HCT116 (cell line): Measurements from ENCODE around the gene EEFSEC. TPM values are rescaled to one million over a fixed set of nuclear protein-coding genes. Genes with fewer than 3 reads are reported as not detected.

Source experiments
- ATAC-seq: fragments of 200-7000 bp; cut with Tn5 transposase; 2 replicates; pipeline ENCODE4 v1.9.1; 2020; ENCODE audit warnings: mild to moderate bottlenecking, moderate library complexity
- BruUV-seq: library from RNA; stranded (reverse); fragments of 400-500 nt; replicated peaks from 2 replicates; lab custom pipeline; 2021; lab: Mats Ljungman, UMichigan
- CTCF ChIA-PET: fragments of 300-600 bp; sonication (Branson Sonifier 250); formaldehyde crosslinking; loops from one replicate; lab custom pipeline; 2021; ENCODE audit warnings: antibody characterized with exemption; lab: Charles Lee
- POLR2A ChIA-PET: fragments of 300-600, 350-600 bp; sonication (Branson Sonifier 250); formaldehyde crosslinking; loops from one replicate; lab custom pipeline; 2021; ENCODE audit warnings: antibody characterized with exemption; lab: Charles Lee
- RAD21 ChIA-PET, 2 experiments: fragments of 300-600 bp; sonication (Branson Sonifier 250); formaldehyde crosslinking; loops; one replicate each; lab custom pipeline; 2023; ENCODE audit warnings: low total read pairs in 2 of 2; ENCODE audit not compliant: uncharacterized antibody in 2 of 2, unreplicated experiment in 2 of 2, low non-redundant PET in 1 of 2; lab: Charles Lee
- DNase-seq: peaks from one replicate; pipeline ENCODE4 v3.0.0-alpha.2; 2010; ENCODE audit warnings: low read depth, low spot score
- H2AFZ ChIP-seq: fragments of 200-600 bp; shearing (Covaris generic), sonication (generic); 2 replicates; pipeline ENCODE4 v1.6.1; 2017; ENCODE audit warnings: low read depth, mixed run types, mixed read lengths, antibody characterized with exemption, low read length; ENCODE audit not compliant: poor library complexity, severe bottlenecking
- H3K27ac ChIP-seq: 2 replicates; pipeline ENCODE4 v1.5.1; 2012; ENCODE audit warnings: low read depth, low read length
- H3K27me3 ChIP-seq: fragments of 200-600 bp; sonication (generic); 2 replicates; pipeline ENCODE4 v1.6.1; 2016; ENCODE audit warnings: mixed run types, low read length, mixed read lengths; ENCODE audit not compliant: insufficient read depth
- H3K36me3 ChIP-seq, 2 experiments: fragments of 200-500 bp in 1 of 2; fragments of 200-600 bp in 1 of 2; sonication (Bioruptor generic) in 1 of 2; sonication (generic) in 1 of 2; 2 replicates each; pipeline versions ENCODE4 v1.5.1 to v1.6.1; 2014 to 2016; ENCODE audit warnings: low read length in 2 of 2, inconsistent platforms in 1 of 2, mixed read lengths in 1 of 2, mixed run types in 1 of 2; ENCODE audit not compliant: insufficient read depth in 2 of 2, control insufficient read depth in 1 of 2
- H3K4me1 ChIP-seq, 2 experiments: fragments of 200-600 bp in 1 of 2; sonication (generic) in 1 of 2; 2 replicates each; pipeline versions ENCODE4 v1.5.1 to v1.6.1; 2012 to 2017; ENCODE audit warnings: low read length in 2 of 2, inconsistent platforms in 1 of 2, mild to moderate bottlenecking in 1 of 2, mixed read lengths in 1 of 2, mixed run types in 1 of 2, moderate library complexity in 1 of 2; ENCODE audit not compliant: insufficient read depth in 2 of 2, control insufficient read depth in 1 of 2
- H3K4me2 ChIP-seq: fragments of 200-600 bp; sonication (generic); 2 replicates; pipeline ENCODE4 v1.6.1; 2017; ENCODE audit warnings: mixed run types, low read length, mixed read lengths
- H3K4me3 ChIP-seq, 2 experiments: fragments of 200-600 bp in 1 of 2; sonication (generic) in 1 of 2; replicated peaks in 1 of 2; 2 replicates each; pipeline ENCODE4 v1.5.1; 2011 to 2016; ENCODE audit warnings: low read length in 2 of 2, control low read depth in 1 of 2, low read depth in 1 of 2, mild to moderate bottlenecking in 1 of 2, mixed read lengths in 1 of 2, mixed run types in 1 of 2
- H3K79me2 ChIP-seq: fragments of 200-600 bp; sonication (generic); 2 replicates; pipeline ENCODE4 v1.6.1; 2017; ENCODE audit warnings: mild to moderate bottlenecking, mixed run types, low read length, moderate library complexity, mixed read lengths; ENCODE audit not compliant: insufficient read depth
- H3K9ac ChIP-seq: fragments of 200-600 bp; sonication (generic); 2 replicates; pipeline ENCODE4 v1.6.1; 2016; ENCODE audit warnings: low read length, mixed read lengths
- H3K9me2 ChIP-seq: fragments of 200-600 bp; sonication (generic), shearing (Covaris generic); 2 replicates; pipeline ENCODE4 v1.6.1; 2017; ENCODE audit warnings: mixed run types, mild to moderate bottlenecking, moderate library complexity; ENCODE audit not compliant: insufficient read depth
- H3K9me3 ChIP-seq, 2 experiments: fragments of 200-500 bp in 1 of 2; fragments of 200-600 bp in 1 of 2; sonication (Bioruptor generic) in 1 of 2; sonication (generic) in 1 of 2; 2 replicates each; pipeline ENCODE4 v1.6.1; 2014 to 2017; ENCODE audit warnings: low read length in 2 of 2, mixed read lengths in 2 of 2, inconsistent platforms in 1 of 2, low read depth in 1 of 2, mild to moderate bottlenecking in 1 of 2, mixed run types in 1 of 2, moderate library complexity in 1 of 2; ENCODE audit not compliant: control insufficient read depth in 1 of 2, insufficient read depth in 1 of 2
- H4K20me1 ChIP-seq: fragments of 200-600 bp; sonication (generic), shearing (Covaris generic); 2 replicates; pipeline ENCODE4 v1.6.1; 2017; ENCODE audit warnings: mixed run types, mild to moderate bottlenecking, moderate library complexity; ENCODE audit not compliant: insufficient read depth
- CBX3 ChIP-seq: IDR thresholded peaks from 2 replicates; pipeline ENCODE4 v1.6.1; 2012; ENCODE audit warnings: low read depth
- CEBPB ChIP-seq: IDR thresholded peaks from 2 replicates; pipeline ENCODE4 v1.6.1; 2012; ENCODE audit warnings: low read depth
- CTCF ChIP-seq, 3 experiments: fragments of 200-600 bp in 1 of 3; sonication (generic) in 1 of 3; IDR thresholded peaks in 2 of 3; conservative IDR thresholded peaks in 1 of 3; 2 replicates each; pipeline ENCODE4 v1.5.1; 2012 to 2017; ENCODE audit warnings: low read depth in 2 of 3, low read length in 2 of 3, antibody characterized with exemption in 1 of 3, borderline replicate concordance in 1 of 3, control low read depth in 1 of 3, mild to moderate bottlenecking in 1 of 3, mixed read lengths in 1 of 3, mixed run types in 1 of 3, moderate library complexity in 1 of 3; ENCODE audit not compliant: insufficient read depth in 1 of 3
- ELF1 ChIP-seq: IDR thresholded peaks from 2 replicates; pipeline ENCODE4 v1.6.1; 2012; ENCODE audit warnings: low read depth, borderline replicate concordance
- EZH2 ChIP-seq: fragments of 200-600 bp; sonication (generic); IDR thresholded peaks from 2 replicates; pipeline ENCODE4 v1.6.1; 2017; ENCODE audit warnings: antibody characterized with exemption, mixed run types
- FOSL1 ChIP-seq: IDR thresholded peaks from 2 replicates; pipeline ENCODE4 v1.6.1; 2012; ENCODE audit warnings: low read depth
- JUND ChIP-seq: IDR thresholded peaks from 2 replicates; pipeline ENCODE4 v1.6.1; 2012
- RAD21 ChIP-seq: IDR thresholded peaks from 2 replicates; pipeline ENCODE4 v1.6.1; 2012; ENCODE audit warnings: low read depth, mild to moderate bottlenecking
- SP1 ChIP-seq: IDR thresholded peaks from 2 replicates; pipeline ENCODE4 v1.6.1; 2012; ENCODE audit warnings: low read depth
- YY1 ChIP-seq: IDR thresholded peaks from 2 replicates; pipeline ENCODE4 v1.6.1; 2011; ENCODE audit warnings: low read length, low read depth, moderate library complexity, mild to moderate bottlenecking; ENCODE audit not compliant: insufficient replicate concordance; ENCODE audit errors: extremely low read depth
- ZBTB33 ChIP-seq: IDR thresholded peaks from 2 replicates; pipeline ENCODE4 v1.6.1; 2011; ENCODE audit warnings: mild to moderate bottlenecking, low read length, moderate library complexity; ENCODE audit not compliant: insufficient replicate concordance; ENCODE audit errors: extremely low read depth
- intact Hi-C: fragments of 100-400 bp; cut with micrococcal nuclease; formaldehyde crosslinking; loops from 2 replicates; pipeline ENCODE4 v1.10.0; 2022
- total RNA-seq: library from RNA; stranded (reverse); gene quantifications from one replicate; pipeline ENCODE4 v1.2.1, GENCODE V29; 2021; ENCODE audit not compliant: unreplicated experiment
- TF ChIP-seq, protein P1 (sequence below): IDR thresholded peaks from 2 replicates; pipeline ENCODE4 v1.6.1; 2012

Gene EEFSEC
- total RNA-seq, 1 experiment from 2014 or later: 16.1 TPM

DNA sequence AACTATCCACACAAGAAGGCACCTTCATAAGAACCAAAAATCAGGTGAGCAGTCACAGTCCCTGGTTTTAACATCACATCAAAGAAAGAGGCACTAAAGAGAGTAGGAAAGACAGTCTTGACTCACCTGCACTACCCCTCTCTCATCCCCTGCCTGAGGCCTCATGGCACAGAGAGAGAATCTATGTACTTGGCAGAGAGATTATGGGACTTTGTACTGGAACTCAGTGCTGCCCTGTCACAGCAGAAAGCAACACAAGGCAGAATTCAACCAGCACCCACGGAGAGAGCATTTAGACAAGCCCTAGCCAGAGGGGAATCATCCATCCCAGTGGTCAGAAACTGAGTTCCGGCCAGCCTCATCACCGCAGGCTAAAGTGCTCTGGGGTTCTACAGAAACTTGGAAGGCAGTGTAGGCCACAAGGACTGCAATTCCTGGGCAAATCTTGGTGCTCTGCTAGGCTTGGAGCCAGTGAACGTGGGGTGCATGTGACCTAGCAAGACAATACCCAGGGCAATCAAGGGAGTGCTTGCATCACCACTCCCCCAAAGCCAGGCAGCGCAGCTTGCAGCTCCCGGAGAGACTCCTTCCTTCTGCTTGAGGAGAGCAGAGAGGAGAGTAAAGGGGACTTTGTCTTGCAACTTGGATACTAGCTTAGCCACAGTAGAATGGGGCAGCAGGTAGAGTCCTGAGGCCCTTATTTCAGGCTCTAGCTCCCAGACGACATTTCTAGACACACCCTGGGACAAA, 21.2 kb upstream of the EEFSEC start:
- ATAC-seq: no peak
- ChIA-PET POLR2A (no interaction called here), CTCF (interaction anchor here (2.6 kb wide), 1 partner anchor 37 kb away, joined by 20 read pairs; no protein-coding TSS in a partner anchor)

More for the DNA sequence above, 21.2 kb upstream of the EEFSEC start:
- BruUV-seq: no TSS peak
- Histone ChIP-seq H4K20me1 (no peaks in the 10 kb centered on the region), H3K4me2 (no peak overlapping the region), H3K36me3 (no peaks in the 10 kb centered on the region), H3K4me3 (no peak overlapping the region), H3K79me2 (no peaks in the 10 kb centered on the region), H3K4me1 (no peaks in the 10 kb centered on the region), H2AFZ (no peak overlapping the region), H3K9me3 (no peaks in the 10 kb centered on the region), H3K9ac (no peak overlapping the region), H3K9me2 (0 out of 2 replicates have a peak, but pooled peaks cover 3% of the 10 kb centered on the region), H3K27me3 (no peaks in the 10 kb centered on the region), H3K27ac (no peak overlapping the region)
- intact Hi-C loops: loop anchor here (2.0 to 10.0 kb wide), 4 partner anchors 63 to 537 kb away; partner anchors contain the start of genes MCM2 and TPRA1
- RAD21 ChIA-PET: no interaction called here
- DNase-seq: no peak
- TF ChIP-seq RAD21 (no peak), YY1 (no peak), CBX3 (no peak), JUND (no peak), FOSL1 (no peak), SP1 (no peak), ELF1 (no peak), ZBTB33 (no peak), EZH2 (no peak), CTCF (IDR thresholded peaks at IDR 0.05 in 2 of 3, conservative IDR thresholded peaks at IDR 0.05 in 1 of 3; ENCODE audit: borderline replicate concordance in 1 of 3, insufficient read depth in 1 of 3, low read depth in 2 of 3, low read length in 2 of 3) (no peak), CEBPB (no peak)
- TF ChIP-seq, protein P1, sequence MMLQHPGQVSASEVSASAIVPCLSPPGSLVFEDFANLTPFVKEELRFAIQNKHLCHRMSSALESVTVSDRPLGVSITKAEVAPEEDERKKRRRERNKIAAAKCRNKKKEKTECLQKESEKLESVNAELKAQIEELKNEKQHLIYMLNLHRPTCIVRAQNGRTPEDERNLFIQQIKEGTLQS: no peak
